PC-9 (cell line): ENCODE results near the gene MYO10. TPM values are rescaled to one million over a fixed set of nuclear protein-coding genes. Genes with fewer than 3 reads are reported as not detected.

Experiments used
- BruUV-seq: library from RNA; stranded (reverse); fragments of 400-500 nt; replicated peaks from 2 replicates; lab custom pipeline; 2021; lab: Mats Ljungman, UMichigan
- CTCF ChIA-PET: fragments of 300-600 bp; sonication (Branson Sonifier 250); formaldehyde crosslinking; loops from one replicate; lab custom pipeline; 2022; ENCODE audit warnings: antibody characterized with exemption; lab: Charles Lee
- POLR2A ChIA-PET: fragments of 300-600 bp; sonication (Branson Sonifier 250); formaldehyde crosslinking; loops from one replicate; lab custom pipeline; 2022; ENCODE audit warnings: antibody characterized with exemption; ENCODE audit not compliant: unreplicated experiment; lab: Charles Lee
- DNase-seq, 2 experiments: peaks; one replicate each; pipeline versions ENCODE4 v3.0.0 to v3.0.0-alpha.2; 2015 to 2022; ENCODE audit warnings: mixed read lengths in 1 of 2
- H2AFZ ChIP-seq: fragments of 200-600 bp; sonication (generic); 2 replicates; pipeline ENCODE4 v1.8.1; 2017; ENCODE audit warnings: antibody characterized with exemption
- H3F3A ChIP-seq: fragments of 200-600 bp; sonication (generic); 2 replicates; pipeline ENCODE4 v1.8.1; 2017; ENCODE audit warnings: antibody characterized with exemption, mild to moderate bottlenecking, low read depth; ENCODE audit not compliant: insufficient read depth
- H3K27ac ChIP-seq: fragments of 200-600 bp; sonication (generic); 2 replicates; pipeline ENCODE4 v1.6.1; 2016; ENCODE audit warnings: mixed run types
- H3K27me3 ChIP-seq: fragments of 200-600 bp; sonication (generic); 2 replicates; pipeline ENCODE4 v1.6.1; 2016; ENCODE audit warnings: low read depth, mixed run types; ENCODE audit not compliant: insufficient read depth
- H3K36me3 ChIP-seq: fragments of 200-600 bp; sonication (generic); 2 replicates; pipeline ENCODE4 v1.6.1; 2016; ENCODE audit warnings: low read depth, mixed run types
- H3K4me1 ChIP-seq: fragments of 200-600 bp; sonication (generic); replicated peaks from 2 replicates; pipeline ENCODE4 v1.6.1; 2016; ENCODE audit warnings: mixed run types; ENCODE audit not compliant: insufficient read depth
- H3K4me2 ChIP-seq: fragments of 200-600 bp; sonication (generic); 2 replicates; pipeline ENCODE4 v1.6.1; 2017; ENCODE audit warnings: mixed run types
- H3K4me3 ChIP-seq: fragments of 200-600 bp; sonication (generic); 2 replicates; pipeline ENCODE4 v1.6.1; 2016; ENCODE audit warnings: mixed run types
- H3K79me2 ChIP-seq: fragments of 200-600 bp; sonication (generic); 2 replicates; pipeline ENCODE4 v1.6.1; 2017; ENCODE audit warnings: low read depth, mixed run types
- H3K9me2 ChIP-seq: fragments of 200-600 bp; sonication (generic); 2 replicates; pipeline ENCODE4 v1.8.1; 2017; ENCODE audit warnings: mild to moderate bottlenecking; ENCODE audit not compliant: insufficient read depth
- H3K9me3 ChIP-seq: fragments of 200-600 bp; sonication (generic); 2 replicates; pipeline ENCODE4 v1.8.1; 2016; ENCODE audit warnings: low read depth; ENCODE audit not compliant: insufficient read depth
- H4K20me1 ChIP-seq: fragments of 200-600 bp; sonication (generic); 2 replicates; pipeline ENCODE4 v1.8.1; 2017; ENCODE audit not compliant: insufficient read depth
- EZH2 ChIP-seq: fragments of 200-600 bp; sonication (generic); IDR thresholded peaks from 2 replicates; pipeline ENCODE4 v1.8.0; 2017; ENCODE audit warnings: antibody characterized with exemption, low read depth
- intact Hi-C: fragments of 100-400 bp; cut with micrococcal nuclease; formaldehyde crosslinking; loops from one replicate; pipeline ENCODE4 v1.10.0; 2022; ENCODE audit not compliant: unreplicated experiment
- total RNA-seq: library from RNA; stranded (reverse); gene quantifications from 2 replicates; pipeline ENCODE4 v1.2.3, GENCODE V29; 2021
- TF ChIP-seq, protein P1 (sequence below): fragments of 200-600 bp; sonication (generic); conservative IDR thresholded peaks from 2 replicates; pipeline ENCODE4 v1.6.1; 2017; ENCODE audit warnings: mixed run types, antibody characterized with exemption, mild to moderate bottlenecking, moderate library complexity

The MYO10 gene
- total RNA-seq, 1 experiment from 2014 or later, result 92.8 TPM

- intact Hi-C loops, result no loop called here
- Histone ChIP-seq H3K4me1 (peaks cover 28% of the 10 kb centered on the region), H3K27ac (no peak overlapping the region), H3K36me3 (0 out of 2 replicates have a peak, but pooled peaks cover 3% of the 10 kb centered on the region), H3K27me3 (no peaks in the 10 kb centered on the region), H3K4me2 (no peak overlapping the region), H4K20me1 (no peaks in the 10 kb centered on the region), H3F3A (peaks cover 19% of the 10 kb centered on the region; the same call in 1 of the 2 replicates), H3K79me2 (peaks cover 47% of the 10 kb centered on the region), H3K4me3 (no peak overlapping the region), H2AFZ (no peak overlapping the region), H3K9me2 (no peaks in the 10 kb centered on the region), H3K9me3 (0 out of 2 replicates have a peak, but pooled peaks cover 1% of the 10 kb centered on the region)
- ChIA-PET POLR2A (no interaction called here), CTCF (no interaction called here)
- DNase-seq, result no peak
- no TSS peak for BruUV-seq
- TF ChIP-seq, protein P1, sequence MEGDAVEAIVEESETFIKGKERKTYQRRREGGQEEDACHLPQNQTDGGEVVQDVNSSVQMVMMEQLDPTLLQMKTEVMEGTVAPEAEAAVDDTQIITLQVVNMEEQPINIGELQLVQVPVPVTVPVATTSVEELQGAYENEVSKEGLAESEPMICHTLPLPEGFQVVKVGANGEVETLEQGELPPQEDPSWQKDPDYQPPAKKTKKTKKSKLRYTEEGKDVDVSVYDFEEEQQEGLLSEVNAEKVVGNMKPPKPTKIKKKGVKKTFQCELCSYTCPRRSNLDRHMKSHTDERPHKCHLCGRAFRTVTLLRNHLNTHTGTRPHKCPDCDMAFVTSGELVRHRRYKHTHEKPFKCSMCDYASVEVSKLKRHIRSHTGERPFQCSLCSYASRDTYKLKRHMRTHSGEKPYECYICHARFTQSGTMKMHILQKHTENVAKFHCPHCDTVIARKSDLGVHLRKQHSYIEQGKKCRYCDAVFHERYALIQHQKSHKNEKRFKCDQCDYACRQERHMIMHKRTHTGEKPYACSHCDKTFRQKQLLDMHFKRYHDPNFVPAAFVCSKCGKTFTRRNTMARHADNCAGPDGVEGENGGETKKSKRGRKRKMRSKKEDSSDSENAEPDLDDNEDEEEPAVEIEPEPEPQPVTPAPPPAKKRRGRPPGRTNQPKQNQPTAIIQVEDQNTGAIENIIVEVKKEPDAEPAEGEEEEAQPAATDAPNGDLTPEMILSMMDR, result no peak
- TF ChIP-seq EZH2, result no peak
These were observed 69.1 kb downstream of the MYO10 start for GRCh38 chr5:16866795-16867576.

GRCh38 chr5:16866273-16866672 lies 69.8 kb downstream of the MYO10 start:
- no peak overlapping the region for H2AFZ ChIP-seq
- H3K9me2 ChIP-seq, result no peaks in the 10 kb centered on the region
- 0 out of 2 replicates have a peak, but pooled peaks cover 3% of the 10 kb centered on the region for H3K36me3 ChIP-seq
- H3K27me3 ChIP-seq, result no peaks in the 10 kb centered on the region
- intact Hi-C loops, result no loop called here
- no peak overlapping the region for H3K4me2 ChIP-seq
- H3K4me1 ChIP-seq, result peaks cover 21% of the 10 kb centered on the region
- no peaks in the 10 kb centered on the region for H3K9me3 ChIP-seq
- no peak for TF ChIP-seq EZH2
- TF ChIP-seq, protein P1, result no peak
- H3K79me2 ChIP-seq, result peaks cover 44% of the 10 kb centered on the region
- ChIA-PET CTCF (interaction anchor here (0.6 kb wide), 1 partner anchor 391 kb away, joined by 3 read pairs; no protein-coding TSS in a partner anchor), POLR2A (no interaction called here)
- no peak overlapping the region for H3K27ac ChIP-seq
- H4K20me1 ChIP-seq, result no peaks in the 10 kb centered on the region
- no peak for DNase-seq
- H3F3A ChIP-seq, result peaks cover 15% of the 10 kb centered on the region; the same call in 1 of the 2 replicates
- BruUV-seq, result no TSS peak
- H3K4me3 ChIP-seq, result no peak overlapping the region

DNA sequence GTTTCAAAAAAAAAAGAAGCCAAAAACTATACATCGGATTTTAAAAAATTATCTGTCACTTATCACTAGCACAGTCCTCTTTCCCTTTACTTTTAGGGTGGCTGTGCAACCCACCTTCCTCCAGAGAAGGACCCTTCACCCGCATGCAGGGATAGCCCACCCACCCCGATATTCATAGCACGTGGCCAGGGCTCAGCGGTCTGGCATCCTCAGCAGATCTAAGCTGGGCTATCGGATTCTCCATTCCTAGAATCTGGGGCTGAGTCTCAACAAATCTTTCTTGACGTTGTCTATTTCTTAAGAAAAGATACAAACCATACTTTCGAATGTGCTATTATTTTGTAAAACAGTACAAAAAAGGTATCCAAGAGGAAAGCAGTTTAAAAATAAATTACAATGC lies 70.9 kb downstream of the MYO10 start:
- no peak for TF ChIP-seq EZH2
- TF ChIP-seq, protein P1, result no peak
- H3K9me2 ChIP-seq, result no peaks in the 10 kb centered on the region
- H3K27me3 ChIP-seq, result no peaks in the 10 kb centered on the region
- peaks cover 10% of the 10 kb centered on the region for H3K4me1 ChIP-seq
- no peak overlapping the region for H3K4me3 ChIP-seq
- intact Hi-C loops, result no loop called here
- no peaks in the 10 kb centered on the region for H4K20me1 ChIP-seq
- no peak overlapping the region for H3K4me2 ChIP-seq
- CTCF ChIA-PET, result no interaction called here
- H3K9me3 ChIP-seq, result no peaks in the 10 kb centered on the region
- peaks cover 38% of the 10 kb centered on the region for H3K79me2 ChIP-seq
- POLR2A ChIA-PET, result no interaction called here
- H2AFZ ChIP-seq, result no peak overlapping the region
- 0 out of 2 replicates have a peak, but pooled peaks cover 3% of the 10 kb centered on the region for H3K36me3 ChIP-seq
- no peak overlapping the region for H3K27ac ChIP-seq
- BruUV-seq, result no TSS peak
- no peak for DNase-seq
- peaks cover 4% of the 10 kb centered on the region; the same call in 1 of the 2 replicates for H3F3A ChIP-seq
